IPS-18a (cell line): ENCODE results near the gene HSPB6.
"Not testable (repeated sequence)": the region's sequence is repeated elsewhere in the genome, so short reads cannot be mapped to it uniquely, and the experiment has no call there.

Experiments used
- H3K27ac ChIP-seq: one replicate; pipeline ENCODE4 v1.5.1; 2013; ENCODE audit warnings: low read length
- H3K27me3 ChIP-seq: one replicate; pipeline ENCODE4 v1.6.1; 2013; ENCODE audit warnings: mild to moderate bottlenecking, low read length; ENCODE audit not compliant: control insufficient read depth, insufficient read depth
- H3K36me3 ChIP-seq: one replicate; pipeline ENCODE4 v1.6.1; 2013; ENCODE audit warnings: low read depth, low read length; ENCODE audit not compliant: control insufficient read depth
- H3K4me1 ChIP-seq: one replicate; pipeline ENCODE4 v1.6.1; 2013; ENCODE audit warnings: low read depth, low read length; ENCODE audit not compliant: control insufficient read depth
- H3K4me3 ChIP-seq: one replicate; pipeline ENCODE4 v1.5.1; 2013; ENCODE audit warnings: low read length
- H3K9ac ChIP-seq: one replicate; pipeline ENCODE4 v1.6.1; 2013; ENCODE audit warnings: mild to moderate bottlenecking, low read length, moderate library complexity
- H3K9me3 ChIP-seq: one replicate; pipeline ENCODE4 v1.6.1; 2013; ENCODE audit warnings: low read depth, low read length; ENCODE audit not compliant: control insufficient read depth

HSPB6 gene, protein sequence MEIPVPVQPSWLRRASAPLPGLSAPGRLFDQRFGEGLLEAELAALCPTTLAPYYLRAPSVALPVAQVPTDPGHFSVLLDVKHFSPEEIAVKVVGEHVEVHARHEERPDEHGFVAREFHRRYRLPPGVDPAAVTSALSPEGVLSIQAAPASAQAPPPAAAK

DNA sequence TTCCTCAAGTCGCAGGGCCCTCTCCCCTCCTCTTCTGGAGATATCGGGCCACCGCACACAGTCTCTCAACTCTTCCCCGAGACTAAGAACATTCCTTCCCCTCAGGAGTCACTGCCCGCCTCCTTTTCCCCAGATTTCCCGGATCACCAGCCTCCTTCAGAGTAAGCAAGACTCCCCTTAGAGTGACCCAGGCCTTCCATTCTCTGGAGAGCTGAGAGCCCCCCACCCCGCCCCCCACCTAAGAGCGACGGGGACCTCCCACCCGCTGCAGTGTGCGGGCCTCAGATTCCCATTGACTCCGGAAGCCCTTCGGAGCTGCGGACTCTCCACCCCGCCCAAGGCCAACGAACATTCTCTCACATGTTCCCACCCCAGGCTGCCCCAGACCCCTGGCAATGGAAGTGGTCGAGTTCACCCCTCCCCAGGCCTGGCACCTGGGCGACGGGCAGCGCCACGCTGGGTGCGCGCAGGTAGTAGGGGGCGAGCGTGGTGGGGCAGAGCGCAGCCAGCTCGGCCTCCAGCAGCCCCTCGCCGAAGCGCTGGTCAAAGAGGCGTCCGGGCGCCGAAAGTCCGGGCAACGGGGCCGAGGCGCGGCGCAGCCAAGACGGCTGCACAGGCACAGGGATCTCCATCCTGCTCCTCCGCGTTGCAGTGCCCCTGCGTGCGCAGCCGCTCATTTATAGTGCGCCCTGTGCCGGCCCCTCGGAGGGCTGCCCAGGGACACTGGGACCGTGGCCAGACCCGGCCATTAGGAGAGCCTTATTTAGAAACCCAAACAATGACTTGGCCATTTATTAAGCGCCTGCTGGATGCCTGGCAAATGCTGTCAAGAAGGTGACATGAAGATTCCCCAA is at the start of gene HSPB6:
Gene HSPB6 (minus strand): TSS at position 653 of the 854 bp plus-strand sequence. CDS start 21 bp downstream, at position 632.
- Histone ChIP-seq H3K9me3 (no peaks in the 10 kb centered on the region), H3K4me1 (peaks cover 4% of the 10 kb centered on the region), H3K27ac (peak within 1 kb of the TSS; percentile 30), H3K36me3 (no peaks in the 10 kb centered on the region), H3K27me3 (no peaks in the 10 kb centered on the region), H3K4me3 (peak within 1 kb of the TSS; percentile 100), H3K9ac (peak within 1 kb of the TSS; percentile 70)

DNA sequence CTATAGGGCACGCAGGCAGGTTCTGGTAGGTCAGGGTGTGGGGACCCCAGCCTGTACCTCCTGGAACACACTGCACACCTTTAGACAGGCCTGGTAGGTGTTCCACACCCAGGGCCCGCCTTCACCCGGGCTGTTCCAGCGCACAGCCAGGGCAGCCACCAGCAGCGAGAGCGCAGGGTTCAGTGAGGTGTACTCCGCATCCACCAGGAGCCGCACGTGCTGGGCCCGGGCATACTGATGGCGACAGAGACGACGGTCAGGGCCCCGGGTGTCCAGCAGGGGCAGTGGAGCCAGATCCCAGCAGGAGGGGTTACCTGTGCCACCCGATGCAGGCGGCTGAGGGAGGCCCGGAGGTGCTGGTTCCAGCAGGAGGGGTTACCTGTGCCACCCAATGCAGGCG is 49.8 kb upstream of the HSPB6 start:
- Histone ChIP-seq H3K4me1 (no peaks in the 10 kb centered on the region), H3K9ac (no peak overlapping the region), H3K27ac (no peak overlapping the region), H3K36me3 (no peaks in the 10 kb centered on the region), H3K9me3 (no peaks in the 10 kb centered on the region), H3K27me3 (no peaks in the 10 kb centered on the region), H3K4me3 (no peak overlapping the region)

- H3K4me1 ChIP-seq: no peaks in the 10 kb centered on the region
- no peak overlapping the region for H3K4me3 ChIP-seq
- H3K36me3 ChIP-seq: no peaks in the 10 kb centered on the region
- no peak overlapping the region for H3K9ac ChIP-seq
- H3K27me3 ChIP-seq: no peaks in the 10 kb centered on the region
- H3K9me3 ChIP-seq: no peaks in the 10 kb centered on the region
- no peak overlapping the region for H3K27ac ChIP-seq
Observed at GRCh38 chr19:35805526-35806102, 48.8 kb upstream of the HSPB6 start.

DNA sequence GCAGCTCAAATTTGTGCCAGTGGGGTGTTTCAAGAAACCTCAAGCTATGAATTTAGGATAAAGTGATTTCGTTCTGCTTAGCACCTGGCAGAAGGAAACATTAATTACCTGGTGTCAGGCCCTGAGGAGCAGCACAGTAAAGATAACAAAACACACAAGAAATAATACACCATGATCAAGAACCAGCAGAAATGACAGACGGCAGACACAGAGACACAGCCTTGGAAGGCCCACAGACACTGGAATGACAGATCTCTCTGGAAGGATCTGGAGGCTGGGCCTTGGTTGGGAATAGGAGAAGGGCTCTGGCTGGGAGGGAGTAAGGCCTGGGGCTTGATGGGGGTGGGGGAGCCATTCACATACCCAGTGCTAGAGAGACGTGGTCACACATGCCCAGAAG is 45.0 kb upstream of the HSPB6 start:
- no peak overlapping the region for H3K27ac ChIP-seq
- H3K4me3 ChIP-seq: no peak overlapping the region
- H3K9me3 ChIP-seq: no peaks in the 10 kb centered on the region
- no peak overlapping the region for H3K9ac ChIP-seq
- no peaks in the 10 kb centered on the region for H3K4me1 ChIP-seq
- H3K27me3 ChIP-seq: peaks cover 14% of the 10 kb centered on the region
- H3K36me3 ChIP-seq: no peaks in the 10 kb centered on the region

DNA sequence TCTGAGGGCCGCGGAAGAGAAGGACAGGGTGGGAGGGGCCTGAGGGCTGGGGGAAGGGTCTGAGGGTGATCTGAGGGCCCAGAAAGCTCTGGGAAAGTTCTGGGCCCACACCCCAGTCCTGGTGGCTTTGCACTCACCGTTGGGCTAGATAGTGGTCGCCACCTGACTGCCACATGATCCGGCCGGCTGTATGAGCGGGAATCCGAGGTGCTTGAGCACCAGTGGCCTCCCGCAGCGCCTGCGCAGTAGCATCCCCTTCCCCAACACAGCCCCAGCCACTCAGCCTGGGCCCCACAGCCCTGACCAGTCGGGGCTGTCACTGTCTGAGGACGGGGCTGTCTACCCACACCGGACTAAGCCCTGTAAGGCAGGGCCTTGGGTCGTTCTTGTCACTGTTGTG is 40.8 kb upstream of the HSPB6 start:
- Histone ChIP-seq H3K9ac (no peak overlapping the region), H3K27me3 (peaks cover 32% of the 10 kb centered on the region), H3K27ac (no peak overlapping the region), H3K4me1 (no peaks in the 10 kb centered on the region), H3K9me3 (no peaks in the 10 kb centered on the region), H3K36me3 (no peaks in the 10 kb centered on the region), H3K4me3 (peak overlapping the region; percentile 49)

DNA sequence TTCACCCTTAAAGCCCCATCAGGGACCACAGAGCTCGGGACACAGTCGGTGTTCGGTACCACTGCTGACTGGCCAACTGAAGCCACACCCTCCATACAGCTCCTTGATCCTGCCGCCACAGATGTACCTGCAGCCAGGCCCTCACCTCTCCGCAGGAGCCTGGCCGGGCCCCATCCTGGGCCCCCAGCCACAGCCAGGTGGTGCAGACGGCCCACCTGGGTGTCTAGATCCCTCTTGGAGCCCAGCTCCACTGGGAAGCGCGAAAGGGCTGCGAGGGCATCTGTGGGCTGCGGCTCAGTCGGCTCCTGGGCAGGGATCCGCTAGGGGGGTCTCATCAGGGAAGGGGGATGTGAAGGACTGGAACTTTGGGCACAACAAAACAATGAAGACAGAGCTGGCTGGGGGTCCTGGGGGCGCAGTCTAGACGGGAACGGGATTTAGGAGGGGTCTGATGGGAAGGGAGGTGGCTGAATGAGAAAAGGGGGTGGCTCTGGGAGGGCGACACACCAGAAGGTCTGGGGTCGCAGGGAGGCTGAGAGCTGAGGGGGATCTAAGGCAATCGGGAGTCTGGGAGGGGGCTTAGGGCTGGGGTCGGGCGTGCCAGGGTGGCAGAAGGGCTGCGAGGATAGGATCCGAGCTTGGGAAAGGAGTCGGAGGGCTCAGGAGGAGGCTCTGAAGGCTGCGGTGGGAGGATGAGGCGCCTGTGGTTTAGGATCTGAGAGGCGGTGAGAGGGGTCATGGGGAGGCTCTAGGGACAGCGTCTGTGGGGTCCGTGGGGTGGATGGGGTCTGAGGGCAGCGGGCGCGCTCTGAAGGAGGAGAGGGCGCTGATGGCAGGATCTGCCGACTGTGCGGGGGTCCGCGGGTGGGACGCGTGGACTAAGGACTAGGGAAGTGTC is 40.1 kb upstream of the HSPB6 start:
- H3K4me1 ChIP-seq: no peaks in the 10 kb centered on the region
- no peak overlapping the region for H3K9ac ChIP-seq
- no peak overlapping the region for H3K27ac ChIP-seq
- no peaks in the 10 kb centered on the region for H3K9me3 ChIP-seq
- H3K36me3 ChIP-seq: no peaks in the 10 kb centered on the region
- peak overlapping the region; percentile 49 for H3K4me3 ChIP-seq
- peaks cover 32% of the 10 kb centered on the region for H3K27me3 ChIP-seq

- not testable (repeated sequence) for H3K27ac ChIP-seq, H3K4me1 ChIP-seq, H3K4me3 ChIP-seq, H3K36me3 ChIP-seq, H3K9ac ChIP-seq, H3K9me3 ChIP-seq
- H3K27me3 ChIP-seq: peaks cover 32% of the 10 kb centered on the region
Observed at GRCh38 chr19:35795564-35795963, 38.7 kb upstream of the HSPB6 start.

DNA sequence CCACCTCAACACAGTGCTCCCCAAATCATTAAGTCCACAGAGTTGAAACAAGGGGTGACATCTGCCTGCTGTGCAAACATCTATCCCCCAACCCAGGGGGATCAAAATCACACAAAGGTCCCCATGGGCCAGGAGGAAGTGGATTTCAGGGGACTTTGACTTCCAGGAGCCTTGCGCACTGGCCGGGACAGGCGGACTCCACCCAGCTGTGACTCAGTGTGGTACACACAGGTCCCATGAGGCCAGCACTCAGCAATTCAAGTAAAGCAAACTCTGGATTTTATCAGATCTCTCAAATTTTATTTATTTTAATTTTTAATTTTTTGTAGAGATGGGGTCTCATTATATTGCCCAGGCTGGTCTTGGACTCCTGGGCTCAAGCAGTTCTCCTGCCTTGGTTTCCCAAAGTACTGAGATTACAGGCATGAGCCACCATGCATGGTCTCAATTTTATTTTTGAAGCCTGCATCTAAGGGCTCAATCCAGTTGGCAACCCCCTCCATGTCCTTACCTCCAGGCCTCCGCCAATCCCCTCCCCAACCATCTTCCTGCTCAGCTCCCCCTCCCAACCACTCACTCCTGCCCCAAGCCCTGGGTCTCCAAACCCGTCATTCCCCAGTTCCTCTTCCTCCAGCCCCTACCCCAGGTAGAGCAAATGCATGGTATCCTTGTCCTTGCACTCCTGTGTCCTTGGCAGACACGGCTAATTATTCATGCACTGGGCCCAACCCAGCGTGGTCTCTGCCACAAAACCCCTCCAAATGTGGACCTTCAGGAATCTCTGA is 36.7 kb upstream of the HSPB6 start:
- Histone ChIP-seq H3K27me3 (peaks cover 32% of the 10 kb centered on the region), H3K27ac (no peak overlapping the region), H3K4me3 (no peak overlapping the region), H3K9me3 (no peaks in the 10 kb centered on the region), H3K9ac (no peak overlapping the region), H3K4me1 (no peaks in the 10 kb centered on the region), H3K36me3 (no peaks in the 10 kb centered on the region)

GRCh38 chr19:35792888-35793287 is 36.1 kb upstream of the HSPB6 start:
- Histone ChIP-seq H3K9ac (no peak overlapping the region), H3K4me1 (no peaks in the 10 kb centered on the region)

DNA sequence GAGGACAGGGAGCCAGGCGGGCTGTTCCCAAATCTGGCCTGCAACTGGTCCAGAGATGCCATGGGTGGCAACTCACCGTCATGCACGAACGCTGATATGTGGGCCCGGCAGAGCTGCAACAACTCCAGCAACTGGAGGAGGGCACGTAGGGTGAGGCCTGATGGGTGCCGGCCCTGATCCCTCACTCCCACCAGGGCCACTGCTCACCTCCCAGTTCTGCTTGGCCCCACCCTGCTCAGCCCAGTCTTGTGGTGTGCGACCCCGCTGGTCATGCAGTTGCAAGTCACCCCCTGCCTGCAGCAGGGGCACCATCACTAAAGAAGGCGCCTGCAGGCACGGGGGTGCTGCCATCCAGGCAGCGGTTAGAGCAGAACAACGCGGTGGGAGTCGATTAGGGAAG is 35.5 kb upstream of the HSPB6 start:
- Histone ChIP-seq H3K9ac (no peak overlapping the region), H3K4me1 (no peaks in the 10 kb centered on the region), H3K36me3 (no peaks in the 10 kb centered on the region), H3K9me3 (no peaks in the 10 kb centered on the region), H3K27ac (no peak overlapping the region), H3K27me3 (peaks cover 23% of the 10 kb centered on the region), H3K4me3 (no peak overlapping the region)

More at GRCh38 chr19:35792888-35793287, 36.1 kb upstream of the HSPB6 start:
- no peak overlapping the region for H3K27ac ChIP-seq
- H3K27me3 ChIP-seq: peaks cover 28% of the 10 kb centered on the region
- H3K36me3 ChIP-seq: no peaks in the 10 kb centered on the region
- no peak overlapping the region for H3K4me3 ChIP-seq
- H3K9me3 ChIP-seq: no peaks in the 10 kb centered on the region
